HG02970 (cell line): Measurements from ENCODE around the gene POLDIP3.
"Not testable (repeated sequence)": the region's sequence is repeated elsewhere in the genome, so short reads cannot be mapped to it uniquely, and the experiment has no call there.

Experiments
- ATAC-seq: cut with Tn5 transposase; IDR thresholded peaks from one replicate; pipeline ENCODE4 v1.9.1; 2021; ENCODE audit warnings: mild to moderate bottlenecking, moderate library complexity, moderate number of reproducible peaks; ENCODE audit not compliant: unreplicated experiment, low FRiP score

The POLDIP3 gene

GRCh38 chr22:42562279-42562678 lies 52.4 kb downstream of the POLDIP3 start:
- no peak for ATAC-seq

- no peak for ATAC-seq
Measured at GRCh38 chr22:42561856-42562255, 52.8 kb downstream of the POLDIP3 start.

- ATAC-seq: no peak
Measured at GRCh38 chr22:42560781-42561180, 53.9 kb downstream of the POLDIP3 start.

GRCh38 chr22:42560381-42560780 lies 54.3 kb downstream of the POLDIP3 start:
- no peak for ATAC-seq

GRCh38 chr22:42553475-42554361 lies 61.0 kb downstream of the POLDIP3 start, which contains the start of gene SERHL2:
Gene SERHL2 (plus strand): TSS chr22:42553956. CDS start chr22:42554021, 65 bp downstream.
- peak; percentile 61 for ATAC-seq

- not testable (repeated sequence) for ATAC-seq
Measured at GRCh38 chr22:42552294-42552647, 62.4 kb downstream of the POLDIP3 start.

- no peak for ATAC-seq
Measured at GRCh38 chr22:42549331-42550060, 65.2 kb downstream of the POLDIP3 start.

GRCh38 chr22:42548597-42549330 lies 65.9 kb downstream of the POLDIP3 start:
- no peak for ATAC-seq

- ATAC-seq: not testable (repeated sequence)
Measured at GRCh38 chr22:42548126-42548525, 66.6 kb downstream of the POLDIP3 start.

GRCh38 chr22:42547562-42547961 lies 67.1 kb downstream of the POLDIP3 start:
- ATAC-seq: no peak

- ATAC-seq: no peak
Measured at GRCh38 chr22:42544686-42545085, 70.0 kb downstream of the POLDIP3 start.

- ATAC-seq: not testable (repeated sequence)
Measured at GRCh38 chr22:42539236-42539771, 75.4 kb downstream of the POLDIP3 start.

GRCh38 chr22:42537199-42537831 lies 77.4 kb downstream of the POLDIP3 start:
- peak; percentile 37 for ATAC-seq

- not testable (repeated sequence) for ATAC-seq
Measured at GRCh38 chr22:42536634-42537033, 78.0 kb downstream of the POLDIP3 start.

GRCh38 chr22:42536166-42536565 lies 78.5 kb downstream of the POLDIP3 start:
- ATAC-seq: no peak

- ATAC-seq: not testable (repeated sequence)
Measured at GRCh38 chr22:42535082-42535731, 79.5 kb downstream of the POLDIP3 start.
